Mononuclear cell (primary cell): Measurements from ENCODE around the gene ETNK2. TPM values are rescaled to one million over a fixed set of nuclear protein-coding genes. Genes with fewer than 3 reads are reported as not detected.

Experiments
- total RNA-seq: library from RNA; depleted of rRNA; stranded (reverse); fragments of >200 nt; gene quantifications from one replicate; pipeline ENCODE4 v1.2.3, GENCODE V29; 2012

Gene ETNK2
- total RNA-seq, 1 donor = 3.0 TPM

Other genes with a start within 250 kb of the ETNK2 start
- gene SOX13, start 78.9 kb downstream of the ETNK2 start, total RNA-seq = 0.42 TPM
- not detected for gene REN, start 14.3 kb upstream of the ETNK2 start, total RNA-seq
- not detected for gene KISS1, start 44.4 kb upstream of the ETNK2 start, total RNA-seq
- not detected for gene GOLT1A, start 61.9 kb upstream of the ETNK2 start, total RNA-seq
- gene PLEKHA6, start 207.9 kb upstream of the ETNK2 start, total RNA-seq = under 0.01 TPM